Osteocyte (in vitro differentiated cells): ENCODE measurements around the gene SDC3. TPM values are rescaled to one million over a fixed set of nuclear protein-coding genes. Genes with fewer than 3 reads are reported as not detected.

ENCODE experiments used
- DNase-seq: peaks from one replicate; pipeline ENCODE4 v3.0.0; 2021; ENCODE audit warnings: mixed read lengths; ENCODE audit not compliant: unreplicated experiment; ENCODE audit errors: extremely low spot score
- H3K27ac Mint-ChIP-seq: one replicate; pipeline ENCODE4 v1.8.0; 2021; ENCODE audit warnings: mild to moderate bottlenecking, mixed read lengths; ENCODE audit not compliant: unreplicated experiment
- H3K27me3 Mint-ChIP-seq: one replicate; pipeline ENCODE4 v1.8.0; 2021; ENCODE audit warnings: mixed read lengths; ENCODE audit not compliant: unreplicated experiment
- H3K36me3 Mint-ChIP-seq: one replicate; pipeline ENCODE4 v1.8.0; 2021; ENCODE audit warnings: mixed read lengths; ENCODE audit not compliant: unreplicated experiment
- H3K4me1 Mint-ChIP-seq: one replicate; pipeline ENCODE4 v1.8.0; 2021; ENCODE audit warnings: mixed read lengths; ENCODE audit not compliant: unreplicated experiment
- H3K4me3 Mint-ChIP-seq: one replicate; pipeline ENCODE4 v1.8.0; 2021; ENCODE audit warnings: mild to moderate bottlenecking, moderate library complexity, mixed read lengths; ENCODE audit not compliant: unreplicated experiment
- H3K9me3 Mint-ChIP-seq: one replicate; pipeline ENCODE4 v1.8.0; 2021; ENCODE audit warnings: mixed read lengths; ENCODE audit not compliant: unreplicated experiment
- CTCF ChIP-seq: fragments of 200-600 bp; sonication (generic); IDR thresholded peaks from 2 replicates; pipeline ENCODE4 v1.5.0; 2021; ENCODE audit warnings: antibody characterized with exemption, mild to moderate bottlenecking, moderate library complexity
- total RNA-seq: library from RNA; stranded (reverse); gene quantifications from 2 replicates; pipeline ENCODE4 v1.2.1, GENCODE V29; 2021

The SDC3 gene
- total RNA-seq, 1 donor from 2014 or later = 54.4 TPM

- H3K27me3 Mint-ChIP-seq = peaks cover 5% of the 10 kb centered on the region
- no peaks in the 10 kb centered on the region for H3K36me3 Mint-ChIP-seq
- H3K4me3 Mint-ChIP-seq = no peak overlapping the region
- H3K4me1 Mint-ChIP-seq = peaks cover 63% of the 10 kb centered on the region
- H3K9me3 Mint-ChIP-seq = no peaks in the 10 kb centered on the region
- H3K27ac Mint-ChIP-seq = no peak overlapping the region
- no peak for DNase-seq
- TF ChIP-seq CTCF = no peak
These were observed 88.3 kb downstream of the SDC3 start for GRCh38 chr1:30820299-30820698.

Other genes starting within 250 kb of the SDC3 start
- 0.39 and 0.99 TPM in 2 replicates for gene MATN1, start 185.2 kb downstream of the SDC3 start, total RNA-seq
- gene LAPTM5, start 151.0 kb downstream of the SDC3 start, total RNA-seq = not detected in 2 replicates
- 139 and 145 TPM in 2 replicates for gene PUM1, start 157.0 kb upstream of the SDC3 start, total RNA-seq